Hepatocyte (in vitro differentiated cells): Measurements from ENCODE around the gene FAM193A. TPM values are rescaled to one million over a fixed set of nuclear protein-coding genes. Genes with fewer than 3 reads are reported as not detected.
"Not testable (repeated sequence)": the region's sequence is repeated elsewhere in the genome, so short reads cannot be mapped to it uniquely, and the experiment has no call there.

Experiments used
- DNase-seq: peaks from one replicate; pipeline ENCODE4 v3.0.0-alpha.2; 2016; ENCODE audit warnings: low spot score
- H2AFZ ChIP-seq: fragments of 200-600 bp; sonication (generic); 2 replicates; pipeline ENCODE4 v1.6.0; 2016; ENCODE audit warnings: antibody characterized with exemption, mild to moderate bottlenecking
- H3K27ac ChIP-seq: fragments of 200-600 bp; sonication (generic); 2 replicates; pipeline ENCODE4 v1.5.1; 2016; ENCODE audit warnings: mild to moderate bottlenecking
- H3K27me3 ChIP-seq: fragments of 200-600 bp; sonication (generic); 2 replicates; pipeline ENCODE4 v1.6.1; 2016
- H3K36me3 ChIP-seq: fragments of 200-600 bp; sonication (generic); replicated peaks from 2 replicates; pipeline ENCODE4 v1.5.1; 2016; ENCODE audit warnings: low read depth; ENCODE audit not compliant: insufficient read depth
- H3K4me1 ChIP-seq: fragments of 200-600 bp; sonication (generic); 2 replicates; pipeline ENCODE4 v1.5.1; 2016; ENCODE audit warnings: mild to moderate bottlenecking, moderate library complexity; ENCODE audit not compliant: insufficient read depth
- H3K4me2 ChIP-seq: fragments of 200-600 bp; sonication (generic); 2 replicates; pipeline ENCODE4 v1.6.0; 2016
- H3K4me3 ChIP-seq: fragments of 200-600 bp; sonication (generic); 2 replicates; pipeline ENCODE4 v1.5.1; 2016; ENCODE audit warnings: mild to moderate bottlenecking
- H3K79me2 ChIP-seq: fragments of 200-600 bp; sonication (generic); 2 replicates; pipeline ENCODE4 v1.6.0; 2017; ENCODE audit warnings: mild to moderate bottlenecking
- H3K9me2 ChIP-seq: fragments of 200-600 bp; sonication (generic); replicated peaks from 2 replicates; pipeline ENCODE4 v1.6.0; 2017; ENCODE audit warnings: mild to moderate bottlenecking; ENCODE audit not compliant: insufficient read depth
- H3K9me3 ChIP-seq: fragments of 200-600 bp; sonication (generic); 2 replicates; pipeline ENCODE4 v1.5.1; 2016; ENCODE audit warnings: low read depth, mild to moderate bottlenecking
- H4K20me1 ChIP-seq: fragments of 200-600 bp; sonication (generic); 2 replicates; pipeline ENCODE4 v1.6.0; 2016; ENCODE audit warnings: mild to moderate bottlenecking; ENCODE audit not compliant: insufficient read depth, poor library complexity, severe bottlenecking
- EZH2 ChIP-seq: fragments of 200-600 bp; sonication (generic); IDR thresholded peaks from 2 replicates; pipeline ENCODE4 v1.6.1; 2016; ENCODE audit warnings: antibody characterized with exemption, mild to moderate bottlenecking, borderline replicate concordance
- EZH2phosphoT487 ChIP-seq: fragments of 200-600 bp; sonication (generic); IDR thresholded peaks from one replicate; pipeline ENCODE4 v1.6.1; 2018; ENCODE audit warnings: antibody characterized with exemption, mild to moderate bottlenecking, low read depth, moderate library complexity; ENCODE audit not compliant: unreplicated experiment, severe bottlenecking
- WGBS: methylation state at CpG from one replicate; pipeline ENCODE4 v1.1.6; 2016; ENCODE audit warnings: low lambda C conversion rate; ENCODE audit errors: missing lambda C conversion rate; 5-methylcytosine and 5-hydroxymethylcytosine counted together
- polyA plus RNA-seq: library from polyadenylated mRNA; unstranded; fragments of >200 nt; fragmentation: Nextera tagmentation; extraction: Ambion mirVana; gene quantifications from 2 replicates; pipeline ENCODE4 v1.2.1, GENCODE V29; 2016
- total RNA-seq: library from RNA; depleted of rRNA; stranded (reverse); fragments of >200 nt; gene quantifications from 2 replicates; pipeline ENCODE4 v1.2.3, GENCODE V29; 2014
- TF ChIP-seq, protein P1 (sequence below): fragments of 200-600 bp; sonication (generic); IDR thresholded peaks from 2 replicates; pipeline ENCODE4 v1.5.1; 2016; ENCODE audit warnings: antibody characterized with exemption, mild to moderate bottlenecking; ENCODE audit not compliant: poor library complexity

FAM193A gene
- total and polyA plus RNA-seq, 2 experiments from 2014 or later = 11.4 to 15.8 TPM

DNA sequence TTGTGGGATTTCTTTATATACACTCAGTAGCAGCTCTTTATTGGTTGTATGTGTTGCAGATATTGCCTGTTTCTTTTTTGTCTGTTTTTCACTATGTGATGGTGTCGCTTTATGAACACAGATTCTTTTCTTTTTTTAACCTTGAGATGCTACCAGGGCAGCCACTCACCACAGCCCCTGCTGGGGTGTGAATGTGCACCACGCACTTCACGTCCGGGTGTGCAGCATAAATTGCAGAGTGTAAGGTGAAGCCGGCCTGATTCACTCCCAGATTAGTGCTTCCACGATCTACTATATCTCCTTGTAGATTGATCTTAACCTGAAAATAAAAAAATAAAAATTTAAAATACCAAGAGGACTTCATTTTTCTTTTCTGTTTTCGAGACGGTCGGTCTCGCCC is 71.4 kb downstream of the FAM193A start:
- no peak overlapping the region for H3K4me3 ChIP-seq
- H3K4me2 ChIP-seq = no peak overlapping the region
- no peaks in the 10 kb centered on the region for H3K36me3 ChIP-seq
- no peak overlapping the region for H2AFZ ChIP-seq
- peaks cover 92% of the 10 kb centered on the region for H4K20me1 ChIP-seq
- H3K9me2 ChIP-seq = no peaks in the 10 kb centered on the region
- TF ChIP-seq EZH2 (no peak), EZH2phosphoT487 (no peak)
- H3K27ac ChIP-seq = no peak overlapping the region
- no peaks in the 10 kb centered on the region for H3K27me3 ChIP-seq
- H3K9me3 ChIP-seq = no peaks in the 10 kb centered on the region
- H3K79me2 ChIP-seq = peaks cover 100% of the 10 kb centered on the region
- DNase-seq = no peak
- WGBS = 96% methylated on average over 10 of the region's 10 CpGs
- H3K4me1 ChIP-seq = no peaks in the 10 kb centered on the region

DNA sequence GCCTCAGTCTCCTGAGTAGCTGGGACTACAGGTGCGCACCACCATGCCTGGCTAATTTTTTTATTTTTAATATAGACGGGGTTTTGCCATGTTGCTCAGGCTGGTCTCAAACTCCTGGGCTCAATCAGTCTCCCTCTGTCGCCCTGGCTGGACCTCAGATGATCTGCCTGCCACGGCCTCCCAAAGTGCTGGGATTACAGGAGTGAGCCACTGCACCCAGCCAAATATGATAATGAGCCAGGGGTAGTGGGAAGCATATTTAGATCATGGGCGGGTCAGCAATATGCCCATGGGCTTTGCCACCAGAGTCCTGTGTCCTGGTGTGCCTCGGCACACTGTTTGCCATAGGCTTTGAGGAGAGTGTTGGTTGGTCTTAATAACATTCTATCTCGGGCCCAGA is 71.8 kb downstream of the FAM193A start:
- DNase-seq = no peak
- no peaks in the 10 kb centered on the region for H3K4me1 ChIP-seq
- H3K4me2 ChIP-seq = no peak overlapping the region
- no peak overlapping the region for H2AFZ ChIP-seq
- WGBS = 95% methylated on average over 7 of the region's 7 CpGs
- no peak overlapping the region for H3K27ac ChIP-seq
- peaks cover 93% of the 10 kb centered on the region for H4K20me1 ChIP-seq
- no peaks in the 10 kb centered on the region for H3K36me3 ChIP-seq
- H3K4me3 ChIP-seq = no peak overlapping the region
- no peaks in the 10 kb centered on the region for H3K9me2 ChIP-seq
- TF ChIP-seq EZH2 (no peak), EZH2phosphoT487 (no peak)
- TF ChIP-seq, protein P1, sequence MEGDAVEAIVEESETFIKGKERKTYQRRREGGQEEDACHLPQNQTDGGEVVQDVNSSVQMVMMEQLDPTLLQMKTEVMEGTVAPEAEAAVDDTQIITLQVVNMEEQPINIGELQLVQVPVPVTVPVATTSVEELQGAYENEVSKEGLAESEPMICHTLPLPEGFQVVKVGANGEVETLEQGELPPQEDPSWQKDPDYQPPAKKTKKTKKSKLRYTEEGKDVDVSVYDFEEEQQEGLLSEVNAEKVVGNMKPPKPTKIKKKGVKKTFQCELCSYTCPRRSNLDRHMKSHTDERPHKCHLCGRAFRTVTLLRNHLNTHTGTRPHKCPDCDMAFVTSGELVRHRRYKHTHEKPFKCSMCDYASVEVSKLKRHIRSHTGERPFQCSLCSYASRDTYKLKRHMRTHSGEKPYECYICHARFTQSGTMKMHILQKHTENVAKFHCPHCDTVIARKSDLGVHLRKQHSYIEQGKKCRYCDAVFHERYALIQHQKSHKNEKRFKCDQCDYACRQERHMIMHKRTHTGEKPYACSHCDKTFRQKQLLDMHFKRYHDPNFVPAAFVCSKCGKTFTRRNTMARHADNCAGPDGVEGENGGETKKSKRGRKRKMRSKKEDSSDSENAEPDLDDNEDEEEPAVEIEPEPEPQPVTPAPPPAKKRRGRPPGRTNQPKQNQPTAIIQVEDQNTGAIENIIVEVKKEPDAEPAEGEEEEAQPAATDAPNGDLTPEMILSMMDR = no peak
- H3K27me3 ChIP-seq = no peaks in the 10 kb centered on the region
- no peaks in the 10 kb centered on the region for H3K9me3 ChIP-seq
- peaks cover 100% of the 10 kb centered on the region for H3K79me2 ChIP-seq

DNA sequence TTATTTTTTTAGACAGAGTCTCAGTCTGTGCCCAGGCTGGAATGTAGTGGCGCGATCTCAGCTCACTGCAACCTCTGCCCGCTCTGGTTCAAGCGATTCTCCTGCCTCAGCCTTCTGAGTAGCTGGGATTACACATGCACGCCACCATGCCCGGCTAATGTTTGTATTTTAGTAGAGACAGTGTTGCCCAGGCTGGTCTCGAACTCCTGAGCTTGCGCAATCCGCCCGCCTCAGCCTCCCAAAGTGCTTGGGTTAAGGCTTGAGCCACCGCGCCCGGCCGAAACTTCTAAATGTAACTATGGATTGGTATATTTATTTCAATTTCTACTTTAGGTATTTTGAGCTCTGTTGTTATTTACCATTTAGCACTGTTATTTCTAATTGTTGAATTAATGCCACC is 79.4 kb downstream of the FAM193A start:
- H3K27ac ChIP-seq = no peak overlapping the region

DNA sequence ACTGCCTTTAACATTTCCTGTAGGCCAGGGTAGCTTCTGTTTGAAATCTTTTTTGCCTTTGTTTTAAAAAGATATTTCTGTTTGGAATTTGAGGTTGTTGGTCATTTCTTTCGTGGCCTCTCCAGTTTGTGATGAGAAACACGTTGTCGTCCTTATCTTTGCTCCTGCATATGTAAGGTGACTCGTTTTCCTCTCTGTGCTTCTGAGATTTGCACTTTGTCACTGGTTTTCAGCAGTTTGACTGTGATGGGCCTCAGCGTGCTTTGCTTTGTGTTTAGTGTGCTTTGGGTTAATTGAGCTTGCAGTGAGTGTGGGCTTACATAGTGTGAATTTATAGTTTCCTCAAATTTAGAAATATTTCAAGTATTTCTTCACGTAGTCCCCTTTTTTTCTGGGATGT is 81.5 kb downstream of the FAM193A start:
- Histone ChIP-seq H3K4me3 (no peak overlapping the region), H4K20me1 (peaks cover 84% of the 10 kb centered on the region), H3K36me3 (no peaks in the 10 kb centered on the region), H3K27me3 (no peaks in the 10 kb centered on the region), H3K4me1 (no peaks in the 10 kb centered on the region), H3K9me3 (no peaks in the 10 kb centered on the region), H3K4me2 (no peak overlapping the region), H3K9me2 (no peaks in the 10 kb centered on the region), H2AFZ (no peak overlapping the region), H3K79me2 (peaks cover 99% of the 10 kb centered on the region), H3K27ac (no peak overlapping the region)
- TF ChIP-seq EZH2 (no peak), EZH2phosphoT487 (no peak)
- TF ChIP-seq, protein P1 = no peak
- DNase-seq = no peak
- 45% methylated on average over 6 of the region's 6 CpGs for WGBS

More for the DNA sequence above, 79.4 kb downstream of the FAM193A start:
- peaks cover 84% of the 10 kb centered on the region for H4K20me1 ChIP-seq
- no peak overlapping the region for H3K4me2 ChIP-seq
- no peak overlapping the region for H2AFZ ChIP-seq
- 98% methylated on average over 14 of the region's 14 CpGs for WGBS
- no peaks in the 10 kb centered on the region for H3K4me1 ChIP-seq
- TF ChIP-seq, protein P1 = no peak
- no peak for TF ChIP-seq EZH2phosphoT487
- no peak for TF ChIP-seq EZH2
- H3K79me2 ChIP-seq = peaks cover 99% of the 10 kb centered on the region
- DNase-seq = no peak
- no peaks in the 10 kb centered on the region for H3K36me3 ChIP-seq
- no peaks in the 10 kb centered on the region for H3K9me2 ChIP-seq
- no peaks in the 10 kb centered on the region for H3K27me3 ChIP-seq
- no peaks in the 10 kb centered on the region for H3K9me3 ChIP-seq
- H3K4me3 ChIP-seq = no peak overlapping the region

DNA sequence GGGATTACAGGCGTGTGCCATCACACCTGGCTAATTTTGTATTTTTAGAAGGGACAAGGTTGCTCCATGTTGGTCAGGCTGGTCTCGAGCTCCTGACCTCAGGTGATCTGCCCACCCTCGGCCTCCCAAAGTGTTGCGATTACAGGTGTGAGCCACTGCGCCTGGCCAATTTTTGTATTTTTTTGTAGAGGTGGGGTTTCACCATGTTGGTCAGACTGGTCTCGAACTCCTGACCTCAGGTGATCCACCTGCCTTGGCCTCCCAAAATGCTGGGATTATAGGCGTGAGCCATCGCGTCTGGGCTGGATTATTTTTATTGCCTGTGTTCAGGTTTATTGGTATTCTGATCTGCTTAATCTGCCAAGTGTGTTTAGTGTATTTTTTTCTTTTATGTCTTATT is 82.3 kb downstream of the FAM193A start:
- not testable (repeated sequence) for H3K9me3 ChIP-seq
- H4K20me1 ChIP-seq = peaks cover 83% of the 10 kb centered on the region
- WGBS = 94% methylated on average over 9 of the region's 9 CpGs

More for the DNA sequence above, 82.3 kb downstream of the FAM193A start:
- H3K27ac ChIP-seq, H3K9me2 ChIP-seq, H3K36me3 ChIP-seq, H3K4me1 ChIP-seq, H2AFZ ChIP-seq, DNase-seq, H3K4me2 ChIP-seq, H3K4me3 ChIP-seq, H3K27me3 ChIP-seq: not testable (repeated sequence)
- H3K79me2 ChIP-seq = peaks cover 99% of the 10 kb centered on the region
